NB4 (cell line): Measurements from ENCODE around the gene MSH4.
A peak's percentile ranks its signal among the peaks of the same experiment; 100 is the strongest.
"Not testable (repeated sequence)": the region's sequence is repeated elsewhere in the genome, so short reads cannot be mapped to it uniquely, and the experiment has no call there.

Experiments
- DNase-seq: peaks from one replicate; pipeline ENCODE4 v3.0.0; 2010; ENCODE audit warnings: low read depth
- H3K4me3 ChIP-seq: one replicate; pipeline ENCODE4 v1.5.1; 2011; ENCODE audit warnings: mild to moderate bottlenecking, low read depth, low read length, moderate library complexity
- MYC ChIP-seq: IDR thresholded peaks from 2 replicates; pipeline ENCODE4 v1.6.1; 2011; ENCODE audit warnings: low read depth, low read length
- POLR2A ChIP-seq: IDR thresholded peaks from 2 replicates; pipeline ENCODE4 v1.6.1; 2011; ENCODE audit warnings: mild to moderate bottlenecking; ENCODE audit not compliant: insufficient read length; ENCODE audit errors: extremely low read depth
- TF ChIP-seq, protein P1 (sequence below): IDR thresholded peaks from 2 replicates; pipeline ENCODE4 v1.6.1; 2011; ENCODE audit warnings: low read depth, low read length
- TF ChIP-seq, protein P2 (sequence below): IDR thresholded peaks from one replicate; pipeline ENCODE4 v1.5.1; 2012; ENCODE audit warnings: low read depth, low read length

The MSH4 gene

DNA sequence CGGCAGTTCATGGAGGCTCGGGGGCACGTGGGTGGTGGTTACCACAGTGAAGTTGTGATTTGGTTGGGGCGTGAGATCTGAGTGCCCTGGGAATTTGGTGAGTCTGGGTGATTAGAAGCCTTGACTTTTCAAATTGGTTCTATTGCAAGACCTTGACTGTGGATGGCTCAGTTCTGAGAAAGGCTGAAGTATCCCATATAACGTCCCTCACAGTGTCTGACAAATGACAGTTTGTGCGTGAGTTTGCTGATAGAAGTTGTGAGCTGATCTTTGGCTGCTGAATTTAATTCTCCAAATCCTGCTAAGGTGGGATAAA, 549 bp downstream of the MSH4 start:
- H3K4me3 ChIP-seq, result no peak overlapping the region
- peak; percentile 40 for DNase-seq
- no peak for TF ChIP-seq POLR2A
- TF ChIP-seq, protein P1, sequence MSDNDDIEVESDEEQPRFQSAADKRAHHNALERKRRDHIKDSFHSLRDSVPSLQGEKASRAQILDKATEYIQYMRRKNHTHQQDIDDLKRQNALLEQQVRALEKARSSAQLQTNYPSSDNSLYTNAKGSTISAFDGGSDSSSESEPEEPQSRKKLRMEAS, result no peak
- no peak for TF ChIP-seq MYC
- TF ChIP-seq, protein P2, sequence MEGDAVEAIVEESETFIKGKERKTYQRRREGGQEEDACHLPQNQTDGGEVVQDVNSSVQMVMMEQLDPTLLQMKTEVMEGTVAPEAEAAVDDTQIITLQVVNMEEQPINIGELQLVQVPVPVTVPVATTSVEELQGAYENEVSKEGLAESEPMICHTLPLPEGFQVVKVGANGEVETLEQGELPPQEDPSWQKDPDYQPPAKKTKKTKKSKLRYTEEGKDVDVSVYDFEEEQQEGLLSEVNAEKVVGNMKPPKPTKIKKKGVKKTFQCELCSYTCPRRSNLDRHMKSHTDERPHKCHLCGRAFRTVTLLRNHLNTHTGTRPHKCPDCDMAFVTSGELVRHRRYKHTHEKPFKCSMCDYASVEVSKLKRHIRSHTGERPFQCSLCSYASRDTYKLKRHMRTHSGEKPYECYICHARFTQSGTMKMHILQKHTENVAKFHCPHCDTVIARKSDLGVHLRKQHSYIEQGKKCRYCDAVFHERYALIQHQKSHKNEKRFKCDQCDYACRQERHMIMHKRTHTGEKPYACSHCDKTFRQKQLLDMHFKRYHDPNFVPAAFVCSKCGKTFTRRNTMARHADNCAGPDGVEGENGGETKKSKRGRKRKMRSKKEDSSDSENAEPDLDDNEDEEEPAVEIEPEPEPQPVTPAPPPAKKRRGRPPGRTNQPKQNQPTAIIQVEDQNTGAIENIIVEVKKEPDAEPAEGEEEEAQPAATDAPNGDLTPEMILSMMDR, result no peak

DNA sequence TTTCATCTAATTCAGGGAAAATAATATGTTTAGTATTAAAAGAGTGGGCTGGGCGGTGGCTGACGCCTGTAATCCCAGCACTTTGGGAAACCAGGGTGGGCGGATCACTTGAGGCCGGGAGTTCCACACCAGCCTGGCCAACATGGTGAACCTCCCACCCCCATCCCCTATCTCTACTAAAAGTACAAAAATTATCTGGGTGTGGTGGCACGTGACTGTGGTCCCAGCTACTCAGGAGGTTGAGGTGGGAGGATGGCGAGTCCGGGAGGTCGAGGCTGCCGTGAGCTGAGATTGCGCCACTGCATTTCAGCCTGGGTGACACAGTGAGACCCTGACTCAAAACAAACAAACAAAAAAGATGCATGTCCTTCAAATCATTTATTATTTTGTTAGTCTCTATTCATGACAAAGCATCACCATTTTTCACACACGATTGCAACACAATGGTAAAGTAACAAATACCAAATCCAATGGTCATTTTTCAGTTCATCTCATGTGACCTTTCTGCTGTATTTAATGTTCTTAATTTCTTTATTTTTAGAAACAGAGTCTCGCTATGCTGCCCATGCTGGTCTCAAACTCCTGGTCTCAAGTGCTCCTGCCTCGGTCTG, 1.0 kb downstream of the MSH4 start:
- no peak for DNase-seq
- TF ChIP-seq, protein P2, result no peak
- TF ChIP-seq, protein P1, result no peak
- TF ChIP-seq POLR2A (no peak), MYC (no peak)
- H3K4me3 ChIP-seq, result no peak overlapping the region

DNA sequence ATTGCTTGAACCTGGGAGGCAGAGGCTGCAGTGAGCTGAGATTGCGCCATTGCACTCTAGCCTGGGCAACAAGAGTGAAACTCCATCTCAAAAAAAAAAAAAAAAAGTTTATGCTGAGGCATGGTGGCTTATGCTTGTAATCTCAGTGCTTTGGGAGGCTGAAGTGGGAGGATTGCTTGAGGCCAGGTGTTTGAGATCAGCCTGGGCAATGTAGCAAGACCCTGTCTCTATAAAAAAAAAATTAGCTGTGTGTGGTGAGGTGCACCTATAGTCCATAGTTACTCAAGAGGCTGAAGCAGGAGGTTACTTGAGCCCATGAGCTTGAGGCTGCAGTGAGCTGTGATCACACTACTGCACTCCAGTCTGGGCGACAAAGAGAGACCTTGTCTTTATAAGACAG, 4.8 kb downstream of the MSH4 start:
- not testable (repeated sequence) for H3K4me3 ChIP-seq, DNase-seq

DNA sequence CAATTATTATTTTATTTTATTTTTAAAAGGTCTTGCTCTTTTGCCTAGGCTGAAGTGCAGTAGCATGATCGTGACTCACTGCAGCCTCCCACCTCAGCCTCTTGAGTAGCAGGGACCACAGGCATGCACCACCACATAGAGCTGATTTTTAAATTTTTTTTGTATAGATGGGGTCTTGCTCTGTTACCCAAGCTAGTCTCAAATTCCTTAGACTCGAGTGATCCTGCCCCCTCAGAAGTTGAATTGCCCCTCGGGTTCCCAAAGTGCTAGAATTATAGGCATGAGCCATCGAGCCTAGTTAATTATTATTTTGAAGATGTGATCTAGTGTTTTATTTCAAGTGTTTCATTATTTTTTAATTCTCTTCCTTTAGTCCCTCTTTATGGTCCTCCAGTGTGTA, 12.2 kb downstream of the MSH4 start:
- no peak overlapping the region for H3K4me3 ChIP-seq
- no peak for DNase-seq
- TF ChIP-seq, protein P2, result no peak
- TF ChIP-seq, protein P1, result no peak
- TF ChIP-seq MYC (no peak), POLR2A (no peak)

DNA sequence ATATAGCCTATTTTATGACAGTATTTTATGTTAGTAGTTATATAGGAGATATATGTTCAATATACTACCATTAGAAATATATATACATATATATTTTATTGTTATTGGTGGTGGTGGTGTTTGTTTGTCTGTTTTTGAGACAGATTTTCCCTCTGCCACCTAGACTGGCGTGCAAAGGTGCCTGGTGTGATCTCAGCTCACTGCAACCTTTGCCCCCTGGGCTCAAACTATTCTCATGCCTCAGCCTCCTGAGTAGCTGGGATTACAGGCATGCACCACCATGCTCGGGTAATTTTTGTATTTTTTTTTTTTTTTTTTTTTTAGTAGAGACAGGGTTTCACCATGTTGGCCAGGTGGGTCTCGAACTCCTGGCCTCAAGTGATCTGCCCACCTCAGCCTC, 13.4 kb downstream of the MSH4 start:
- DNase-seq, H3K4me3 ChIP-seq: not testable (repeated sequence)

DNA sequence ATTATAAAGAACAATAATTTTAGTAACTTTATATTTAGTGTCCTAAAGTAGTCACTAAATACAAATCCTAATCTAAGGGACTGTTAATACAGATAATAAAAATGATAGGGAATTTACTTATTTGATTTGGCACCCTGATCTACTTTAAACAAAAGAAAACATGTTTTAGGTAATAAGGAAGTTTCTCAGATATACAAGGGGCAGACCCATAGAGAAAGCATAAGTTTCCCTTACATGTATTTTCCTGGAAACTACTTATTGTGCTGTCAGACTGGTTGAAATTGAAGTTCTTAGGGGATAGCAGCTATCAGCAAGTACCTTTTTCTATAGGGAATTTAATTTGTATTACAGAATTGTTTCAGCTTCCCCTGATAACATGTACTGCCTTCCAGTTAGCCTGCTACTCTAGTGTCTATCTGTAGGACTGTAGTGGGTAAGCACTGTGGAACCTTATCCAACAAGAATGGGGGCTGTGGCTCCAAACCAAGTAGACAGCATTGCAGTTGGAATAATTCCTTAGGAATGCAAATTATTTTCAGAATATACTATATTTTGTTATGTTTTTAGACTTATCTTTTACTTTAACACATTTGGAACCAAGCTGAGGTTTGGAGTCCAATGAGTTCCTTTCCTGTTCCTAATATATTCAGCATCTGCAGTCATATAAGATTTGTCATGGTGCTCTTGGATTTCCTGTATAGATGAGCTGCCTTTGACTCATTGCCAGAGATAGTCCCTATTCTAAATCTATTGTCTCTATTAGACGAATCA, 14.7 kb downstream of the MSH4 start:
- H3K4me3 ChIP-seq, result no peak overlapping the region
- no peak for DNase-seq
- no peak for TF ChIP-seq MYC
- TF ChIP-seq POLR2A, result no peak
- TF ChIP-seq, protein P2, result no peak
- TF ChIP-seq, protein P1, result no peak

DNA sequence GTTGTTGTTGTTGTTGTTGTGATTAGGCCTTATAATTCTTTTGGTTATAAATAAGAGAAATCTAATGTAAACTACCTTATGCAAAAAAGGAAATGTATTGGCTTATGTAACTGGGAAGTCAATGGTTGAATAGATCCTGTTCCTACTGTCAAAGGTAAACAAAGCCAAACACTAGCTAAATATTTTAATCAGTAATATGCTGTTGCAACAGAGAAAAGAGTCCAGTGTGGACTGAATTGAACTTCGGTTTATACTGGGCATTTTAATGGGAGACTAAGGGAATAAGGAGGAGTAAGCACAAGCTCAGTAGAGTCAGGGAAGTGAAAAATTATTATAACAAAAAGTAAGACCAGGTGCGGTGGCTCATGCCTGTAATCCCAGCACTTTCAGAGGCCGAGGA, 15.4 kb downstream of the MSH4 start:
- no peak for DNase-seq
- no peak for TF ChIP-seq MYC
- no peak for TF ChIP-seq POLR2A
- TF ChIP-seq, protein P2, result no peak
- TF ChIP-seq, protein P1, result no peak
- no peak overlapping the region for H3K4me3 ChIP-seq

DNA sequence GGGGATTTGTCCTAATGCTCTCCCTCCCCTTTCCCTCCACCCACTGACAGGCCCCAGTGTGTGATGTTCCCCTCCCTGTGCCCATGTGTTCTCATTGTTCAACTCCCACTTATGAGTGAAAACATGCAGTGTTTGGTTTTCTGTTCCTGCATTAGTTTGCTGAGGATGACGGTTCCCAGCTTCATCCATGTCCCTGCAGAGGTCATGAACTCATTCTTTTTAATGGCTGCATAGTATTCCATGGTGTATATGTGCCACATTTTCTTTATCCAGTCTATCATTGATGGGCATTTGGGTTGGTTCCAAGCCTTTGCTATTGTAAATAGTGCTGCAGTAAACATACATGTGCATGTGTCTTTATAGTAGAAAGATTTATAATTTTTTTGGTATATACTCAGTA, 26.9 kb downstream of the MSH4 start:
- H3K4me3 ChIP-seq, DNase-seq: not testable (repeated sequence)
